ENCODE results near the gene CNOT6L.

Gene CNOT6L

DNA sequence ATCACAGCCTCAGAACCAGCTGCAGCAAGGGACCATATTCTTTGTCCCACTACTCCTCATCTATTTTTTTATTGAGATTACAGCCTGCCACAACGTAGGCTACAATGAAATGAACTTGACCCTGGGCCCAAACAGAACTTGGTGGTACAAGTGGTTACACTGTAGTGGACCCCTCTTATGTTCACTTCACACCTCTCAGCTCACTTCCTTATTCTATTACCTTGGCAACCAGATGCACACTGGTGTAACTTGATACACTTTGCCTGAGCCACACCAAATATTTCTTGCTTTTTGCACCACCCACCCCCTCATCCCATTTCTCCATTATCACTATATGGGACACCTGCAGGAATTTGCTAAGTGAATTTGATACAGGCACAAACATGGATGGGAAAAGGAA is 107.7 kb downstream of the CNOT6L start:
- Histone ChIP-seq H3K36me3 (ENCODE audit: insufficient read depth, low read length) (no peaks in the 10 kb centered on the region; the same call in 1 of the 2 replicates), H3K4me1 (ENCODE audit: control insufficient read depth, insufficient read depth, low read length, unreplicated experiment) (no peaks in the 10 kb centered on the region), H2AFZ (ENCODE audit: low read length, unreplicated experiment) (no peak overlapping the region), H3K27me3 (ENCODE audit: insufficient read depth, low read length) (no peaks in the 10 kb centered on the region), H3K4me3 (ENCODE audit: low read depth, low read length) (no peak overlapping the region), H3K79me2 (ENCODE audit: control insufficient read depth, insufficient read depth, low read length, unreplicated experiment) (no peaks in the 10 kb centered on the region), H3K27ac (ENCODE audit: low read depth, low read length) (no peak overlapping the region)

DNA sequence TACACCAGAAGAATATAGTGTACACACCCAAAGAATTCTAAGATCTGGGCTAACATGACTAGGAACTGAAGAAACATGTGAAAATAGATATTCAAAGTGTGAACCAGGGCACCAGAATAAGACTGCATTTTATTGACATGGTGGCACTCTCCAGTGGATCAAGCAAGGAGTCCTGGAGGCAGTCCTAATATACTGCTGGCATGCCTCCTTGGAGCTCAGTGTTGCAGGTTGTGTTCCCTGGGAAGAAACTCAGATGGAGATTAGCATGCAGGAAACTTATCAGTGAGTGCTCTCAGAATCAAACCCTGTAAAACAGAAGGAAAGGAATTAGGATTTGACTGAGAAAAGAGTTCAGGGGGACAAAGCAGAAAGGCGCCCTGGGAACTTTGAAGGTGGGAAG is 108.5 kb downstream of the CNOT6L start:
- Histone ChIP-seq H3K4me1 (ENCODE audit: control insufficient read depth, insufficient read depth, low read length, unreplicated experiment) (no peaks in the 10 kb centered on the region), H3K27me3 (ENCODE audit: insufficient read depth, low read length) (no peaks in the 10 kb centered on the region), H3K27ac (ENCODE audit: low read depth, low read length) (no peak overlapping the region), H3K36me3 (ENCODE audit: insufficient read depth, low read length) (no peaks in the 10 kb centered on the region; the same call in 1 of the 2 replicates), H3K79me2 (ENCODE audit: control insufficient read depth, insufficient read depth, low read length, unreplicated experiment) (no peaks in the 10 kb centered on the region), H2AFZ (ENCODE audit: low read length, unreplicated experiment) (no peak overlapping the region), H3K4me3 (ENCODE audit: low read depth, low read length) (no peak overlapping the region)

DNA sequence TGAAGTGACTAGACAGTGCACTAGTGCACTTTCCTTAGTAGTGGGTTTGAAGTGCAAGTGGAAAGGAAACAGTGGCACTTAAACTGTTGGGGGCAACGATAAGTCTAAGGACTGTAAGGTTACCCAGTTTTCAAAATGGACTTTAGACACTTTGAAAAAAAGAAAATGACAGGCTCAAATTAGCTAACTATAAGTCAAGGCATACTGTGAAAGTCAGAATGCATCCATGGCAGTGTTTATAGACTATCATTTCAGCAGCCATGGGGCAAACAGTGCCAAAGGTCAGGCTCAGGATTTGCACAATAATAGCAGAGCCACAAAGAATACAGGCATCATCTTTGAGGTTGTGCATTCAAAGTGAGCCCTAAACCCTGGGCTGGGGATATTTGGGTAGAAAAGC is 109.1 kb downstream of the CNOT6L start:
- H3K36me3 ChIP-seq (ENCODE audit: insufficient read depth, low read length): no peaks in the 10 kb centered on the region; the same call in 1 of the 2 replicates
- no peaks in the 10 kb centered on the region for H3K27me3 ChIP-seq (ENCODE audit: insufficient read depth, low read length)
- no peak overlapping the region for H3K27ac ChIP-seq (ENCODE audit: low read depth, low read length)

DNA sequence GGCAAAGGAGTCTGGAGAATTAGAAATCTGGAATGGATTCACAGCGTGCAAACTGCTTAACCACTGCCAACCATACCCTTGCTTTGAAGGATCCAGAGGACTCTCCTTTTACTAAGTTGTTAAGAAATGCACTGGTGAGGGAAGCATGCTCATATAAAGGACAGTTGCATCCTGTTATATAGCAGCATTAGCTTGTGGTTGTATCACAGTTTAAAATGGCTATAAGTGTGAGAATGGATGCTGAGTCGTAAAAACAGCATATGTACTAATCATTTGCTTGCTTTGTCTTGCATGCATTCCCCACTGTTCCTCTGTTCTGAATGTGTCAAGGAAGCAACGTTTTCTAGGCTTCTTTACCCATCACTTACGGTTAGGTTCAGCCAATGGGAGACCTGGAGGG is 112.5 kb downstream of the CNOT6L start:
- H3K79me2 ChIP-seq (ENCODE audit: control insufficient read depth, insufficient read depth, low read length, unreplicated experiment): no peaks in the 10 kb centered on the region
- H3K4me1 ChIP-seq (ENCODE audit: control insufficient read depth, insufficient read depth, low read length, unreplicated experiment): no peaks in the 10 kb centered on the region
- no peaks in the 10 kb centered on the region for H3K27me3 ChIP-seq (ENCODE audit: insufficient read depth, low read length)
- H2AFZ ChIP-seq (ENCODE audit: low read length, unreplicated experiment): no peak overlapping the region
- H3K27ac ChIP-seq (ENCODE audit: low read depth, low read length): no peak overlapping the region
- no peak overlapping the region for H3K4me3 ChIP-seq (ENCODE audit: low read depth, low read length)
- no peaks in the 10 kb centered on the region for H3K36me3 ChIP-seq (ENCODE audit: insufficient read depth, low read length)

More for the DNA sequence above, 109.1 kb downstream of the CNOT6L start:
- no peak overlapping the region for H3K4me3 ChIP-seq (ENCODE audit: low read depth, low read length)
- H2AFZ ChIP-seq (ENCODE audit: low read length, unreplicated experiment): no peak overlapping the region
- no peaks in the 10 kb centered on the region for H3K79me2 ChIP-seq (ENCODE audit: control insufficient read depth, insufficient read depth, low read length, unreplicated experiment)
- H3K4me1 ChIP-seq (ENCODE audit: control insufficient read depth, insufficient read depth, low read length, unreplicated experiment): no peaks in the 10 kb centered on the region

DNA sequence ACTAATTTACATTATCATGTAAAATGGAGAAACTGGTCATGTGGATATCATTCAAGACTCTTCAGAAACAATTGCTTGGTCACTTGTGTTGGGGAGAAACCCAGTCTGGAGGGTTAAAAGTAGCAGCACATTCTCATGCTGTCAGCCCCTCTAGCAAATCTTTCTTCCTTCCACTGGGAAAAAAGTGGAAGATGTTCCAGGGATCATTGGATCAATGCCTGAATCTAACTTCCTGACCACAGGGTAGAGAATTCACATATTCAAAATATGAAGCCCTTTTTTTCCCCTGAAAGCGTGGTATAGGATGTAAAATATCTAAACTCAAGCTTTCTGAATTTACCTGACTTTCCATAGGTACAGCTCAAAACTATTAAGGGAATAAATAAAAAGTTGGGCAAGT is 115.5 kb downstream of the CNOT6L start:
- H3K4me3 ChIP-seq (ENCODE audit: low read depth, low read length): no peak overlapping the region
- H3K79me2 ChIP-seq (ENCODE audit: control insufficient read depth, insufficient read depth, low read length, unreplicated experiment): no peaks in the 10 kb centered on the region
- H2AFZ ChIP-seq (ENCODE audit: low read length, unreplicated experiment): no peak overlapping the region
- H3K36me3 ChIP-seq (ENCODE audit: insufficient read depth, low read length): no peaks in the 10 kb centered on the region
- no peaks in the 10 kb centered on the region for H3K27me3 ChIP-seq (ENCODE audit: insufficient read depth, low read length)
- no peak overlapping the region for H3K27ac ChIP-seq (ENCODE audit: low read depth, low read length)
- H3K4me1 ChIP-seq (ENCODE audit: control insufficient read depth, insufficient read depth, low read length, unreplicated experiment): peaks cover 9% of the 10 kb centered on the region

DNA sequence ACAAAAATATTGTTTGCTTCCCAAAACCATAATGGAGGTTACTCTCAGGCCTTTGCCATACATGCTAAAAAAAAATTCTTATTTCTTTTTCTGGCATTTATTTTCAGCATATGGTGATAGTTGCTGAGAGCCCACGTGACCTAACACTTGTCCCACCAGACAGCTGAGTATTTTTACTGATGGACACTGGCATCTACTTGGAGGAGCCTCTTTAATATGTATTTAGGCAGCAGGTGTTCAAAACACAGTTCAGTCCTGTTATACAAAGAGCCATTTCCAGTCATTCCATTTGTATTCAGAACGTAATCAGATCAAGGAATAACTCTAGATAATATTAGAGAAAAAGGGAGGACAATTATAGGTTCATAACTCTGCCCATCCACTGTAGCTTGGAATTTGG is 118.0 kb downstream of the CNOT6L start:
- H3K4me3 ChIP-seq (ENCODE audit: low read depth, low read length): no peak overlapping the region
- H3K36me3 ChIP-seq (ENCODE audit: insufficient read depth, low read length): no peaks in the 10 kb centered on the region
- H3K79me2 ChIP-seq (ENCODE audit: control insufficient read depth, insufficient read depth, low read length, unreplicated experiment): no peaks in the 10 kb centered on the region
- H3K27me3 ChIP-seq (ENCODE audit: insufficient read depth, low read length): no peaks in the 10 kb centered on the region
- H3K4me1 ChIP-seq (ENCODE audit: control insufficient read depth, insufficient read depth, low read length, unreplicated experiment): peaks cover 23% of the 10 kb centered on the region
- no peak overlapping the region for H3K27ac ChIP-seq (ENCODE audit: low read depth, low read length)
- H2AFZ ChIP-seq (ENCODE audit: low read length, unreplicated experiment): no peak overlapping the region

DNA sequence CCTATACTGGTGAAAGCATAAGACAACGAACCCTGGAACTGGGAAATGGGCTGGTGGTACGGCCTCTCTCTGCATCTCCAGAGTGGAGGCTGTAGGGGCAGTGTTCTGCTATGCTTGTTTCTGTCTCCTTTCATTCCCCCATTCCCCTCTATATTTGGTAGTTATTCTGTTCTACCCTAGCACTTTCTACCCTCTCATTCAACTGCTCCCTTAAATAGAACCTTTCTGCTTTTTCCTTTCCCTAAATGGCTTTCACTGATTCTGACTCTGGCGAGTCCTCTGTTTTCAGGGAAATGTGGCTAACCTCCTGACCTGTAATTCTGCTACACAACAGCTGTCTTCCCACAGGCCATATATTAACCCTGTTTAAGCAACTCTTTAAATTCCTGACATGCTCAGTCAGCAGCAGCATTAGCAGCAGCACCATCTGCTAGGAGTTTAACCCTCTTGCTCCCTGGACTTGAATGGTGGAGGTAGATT is 119.4 kb downstream of the CNOT6L start:
- H3K27ac ChIP-seq (ENCODE audit: low read depth, low read length): no peak overlapping the region
- H3K36me3 ChIP-seq (ENCODE audit: insufficient read depth, low read length): no peaks in the 10 kb centered on the region
- no peak overlapping the region for H3K4me3 ChIP-seq (ENCODE audit: low read depth, low read length)
- peaks cover 33% of the 10 kb centered on the region for H3K4me1 ChIP-seq (ENCODE audit: control insufficient read depth, insufficient read depth, low read length, unreplicated experiment)
- no peaks in the 10 kb centered on the region for H3K27me3 ChIP-seq (ENCODE audit: insufficient read depth, low read length)
- no peak overlapping the region for H2AFZ ChIP-seq (ENCODE audit: low read length, unreplicated experiment)
- H3K79me2 ChIP-seq (ENCODE audit: control insufficient read depth, insufficient read depth, low read length, unreplicated experiment): no peaks in the 10 kb centered on the region

DNA sequence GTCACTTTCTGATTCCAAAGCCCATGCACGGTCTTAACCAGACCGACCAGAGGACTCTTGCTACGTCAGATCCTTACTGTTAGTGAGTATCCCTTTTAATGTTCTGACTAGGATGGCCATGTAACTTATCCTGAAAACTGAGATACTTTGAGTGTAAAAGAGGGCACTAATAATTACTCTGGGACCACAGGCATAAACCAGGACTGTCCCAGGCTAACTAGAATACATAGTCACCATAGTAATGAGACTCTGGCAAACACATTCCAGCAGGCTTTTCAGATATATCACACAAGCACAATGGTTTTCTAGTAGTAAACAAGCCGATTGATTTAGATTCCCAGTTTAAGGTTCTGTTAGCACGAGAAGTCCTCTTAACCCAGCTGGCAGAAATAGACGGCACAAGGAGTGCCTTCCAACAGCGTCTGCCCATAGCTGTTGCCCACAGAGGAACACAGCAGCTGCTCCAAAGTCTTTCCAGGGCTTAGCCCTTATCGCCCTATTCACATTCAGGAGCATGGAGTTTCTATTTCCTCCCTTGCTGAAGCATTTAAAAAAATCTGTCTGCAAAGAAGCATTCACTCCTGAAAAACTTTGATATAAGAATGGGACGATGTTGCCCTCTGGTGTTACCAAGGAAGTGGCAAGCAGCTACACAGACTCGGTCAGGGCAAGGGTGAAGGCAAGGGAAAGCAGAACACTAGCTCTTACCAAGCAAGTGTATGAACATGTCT is 121.1 kb downstream of the CNOT6L start:
- H3K4me3 ChIP-seq (ENCODE audit: low read depth, low read length): peak overlapping the region; percentile 54; the same call in 1 of the 2 replicates
- H2AFZ ChIP-seq (ENCODE audit: low read length, unreplicated experiment): peak overlapping the region; percentile 100
- H3K36me3 ChIP-seq (ENCODE audit: insufficient read depth, low read length): no peaks in the 10 kb centered on the region
- H3K4me1 ChIP-seq (ENCODE audit: control insufficient read depth, insufficient read depth, low read length, unreplicated experiment): peaks cover 33% of the 10 kb centered on the region
- H3K79me2 ChIP-seq (ENCODE audit: control insufficient read depth, insufficient read depth, low read length, unreplicated experiment): no peaks in the 10 kb centered on the region
- H3K27me3 ChIP-seq (ENCODE audit: insufficient read depth, low read length): no peaks in the 10 kb centered on the region
- H3K27ac ChIP-seq (ENCODE audit: low read depth, low read length): no peak overlapping the region

DNA sequence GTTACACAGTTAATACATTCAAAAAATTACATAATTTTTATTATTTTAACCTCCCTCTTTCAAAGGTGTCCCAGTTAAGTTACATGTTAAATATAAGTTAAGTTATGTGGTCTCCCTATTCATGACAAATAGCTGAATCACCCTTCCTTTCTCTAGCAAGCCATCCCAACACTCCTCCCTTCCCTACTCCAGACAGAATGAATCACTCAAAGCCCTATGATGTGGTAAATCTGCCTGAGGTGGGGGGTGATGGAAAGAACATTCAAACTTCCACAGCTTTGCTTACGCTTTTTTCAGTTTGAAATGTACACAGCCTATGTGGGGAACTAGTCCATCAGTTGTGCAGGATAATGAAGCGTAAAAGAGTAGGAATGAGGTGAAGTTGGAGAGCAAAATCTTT is 123.4 kb downstream of the CNOT6L start:
- H2AFZ ChIP-seq (ENCODE audit: low read length, unreplicated experiment): no peak overlapping the region

DNA sequence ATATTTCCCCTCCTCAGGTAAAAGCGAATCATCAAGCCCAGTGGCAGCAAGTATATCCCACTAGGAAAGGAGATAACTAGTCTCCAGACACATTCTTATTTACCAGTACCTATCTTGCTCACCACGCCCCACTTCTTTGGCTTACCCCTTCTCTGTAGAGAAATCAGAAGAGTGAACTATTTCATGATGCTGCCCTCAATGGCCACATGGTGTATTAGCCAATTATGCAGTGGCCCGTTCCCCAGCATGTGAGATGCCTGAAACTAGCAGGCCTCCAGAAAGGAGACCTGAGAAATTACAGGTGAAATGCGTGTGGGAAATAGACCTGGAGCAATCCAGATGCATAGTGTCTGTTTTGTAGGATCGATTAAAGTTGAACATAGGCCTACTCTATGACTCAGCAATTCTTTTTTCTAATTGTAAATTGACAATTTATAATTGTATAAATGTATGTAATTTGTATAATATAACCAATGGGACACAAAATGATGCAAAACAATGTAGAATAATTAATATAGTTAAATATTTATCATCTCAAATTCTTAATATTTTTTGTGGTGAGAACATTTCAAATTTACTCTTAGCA is 126.2 kb downstream of the CNOT6L start:
- Histone ChIP-seq H3K36me3 (ENCODE audit: insufficient read depth, low read length) (no peaks in the 10 kb centered on the region), H2AFZ (ENCODE audit: low read length, unreplicated experiment) (no peak overlapping the region), H3K27me3 (ENCODE audit: insufficient read depth, low read length) (no peaks in the 10 kb centered on the region), H3K79me2 (ENCODE audit: control insufficient read depth, insufficient read depth, low read length, unreplicated experiment) (no peaks in the 10 kb centered on the region), H3K27ac (ENCODE audit: low read depth, low read length) (no peak overlapping the region), H3K4me1 (ENCODE audit: control insufficient read depth, insufficient read depth, low read length, unreplicated experiment) (peaks cover 21% of the 10 kb centered on the region), H3K4me3 (ENCODE audit: low read depth, low read length) (no peak overlapping the region)

More for the DNA sequence above, 123.4 kb downstream of the CNOT6L start:
- peaks cover 33% of the 10 kb centered on the region for H3K4me1 ChIP-seq (ENCODE audit: control insufficient read depth, insufficient read depth, low read length, unreplicated experiment)
- no peaks in the 10 kb centered on the region for H3K36me3 ChIP-seq (ENCODE audit: insufficient read depth, low read length)
- no peaks in the 10 kb centered on the region for H3K27me3 ChIP-seq (ENCODE audit: insufficient read depth, low read length)
- H3K79me2 ChIP-seq (ENCODE audit: control insufficient read depth, insufficient read depth, low read length, unreplicated experiment): no peaks in the 10 kb centered on the region
- peak overlapping the region; percentile 2; the same call in 1 of the 2 replicates for H3K27ac ChIP-seq (ENCODE audit: low read depth, low read length)
- no peak overlapping the region for H3K4me3 ChIP-seq (ENCODE audit: low read depth, low read length)

DNA sequence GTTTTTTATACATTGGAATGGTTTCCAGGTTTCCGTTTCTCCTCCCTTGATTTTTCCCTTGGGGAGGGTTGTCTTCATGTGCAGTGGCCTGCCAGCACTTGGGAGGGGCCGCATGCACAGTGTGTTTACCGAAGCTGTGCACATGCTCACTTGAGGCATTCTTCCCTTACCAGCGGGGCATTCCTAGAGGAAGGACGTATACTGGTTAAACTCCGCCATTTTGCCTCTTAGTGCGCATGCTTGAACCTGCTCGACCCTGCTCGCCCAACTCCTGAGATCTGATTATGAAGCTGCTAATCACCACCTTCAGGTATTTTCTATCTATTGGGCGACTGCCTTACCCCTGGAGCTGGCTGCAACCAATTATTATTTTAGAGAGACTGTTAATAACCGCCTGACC is 137.4 kb downstream of the CNOT6L start:
- H3K4me3 ChIP-seq (ENCODE audit: low read depth, low read length): no peak overlapping the region
- no peaks in the 10 kb centered on the region for H3K4me1 ChIP-seq (ENCODE audit: control insufficient read depth, insufficient read depth, low read length, unreplicated experiment)
- H3K27me3 ChIP-seq (ENCODE audit: insufficient read depth, low read length): peaks cover 21% of the 10 kb centered on the region
- H3K27ac ChIP-seq (ENCODE audit: low read depth, low read length): no peak overlapping the region
- no peaks in the 10 kb centered on the region for H3K79me2 ChIP-seq (ENCODE audit: control insufficient read depth, insufficient read depth, low read length, unreplicated experiment)
- no peak overlapping the region for H2AFZ ChIP-seq (ENCODE audit: low read length, unreplicated experiment)
- H3K36me3 ChIP-seq (ENCODE audit: insufficient read depth, low read length): no peaks in the 10 kb centered on the region
